GM19193 (cell line): ENCODE data around the gene LMAN1L.

Experiments used
- POLR2A ChIP-seq: IDR thresholded peaks from 4 replicates; pipeline ENCODE4 v1.6.1; 2011; ENCODE audit not compliant: insufficient read depth, insufficient read length; ENCODE audit errors: extremely low read depth

Gene LMAN1L

DNA sequence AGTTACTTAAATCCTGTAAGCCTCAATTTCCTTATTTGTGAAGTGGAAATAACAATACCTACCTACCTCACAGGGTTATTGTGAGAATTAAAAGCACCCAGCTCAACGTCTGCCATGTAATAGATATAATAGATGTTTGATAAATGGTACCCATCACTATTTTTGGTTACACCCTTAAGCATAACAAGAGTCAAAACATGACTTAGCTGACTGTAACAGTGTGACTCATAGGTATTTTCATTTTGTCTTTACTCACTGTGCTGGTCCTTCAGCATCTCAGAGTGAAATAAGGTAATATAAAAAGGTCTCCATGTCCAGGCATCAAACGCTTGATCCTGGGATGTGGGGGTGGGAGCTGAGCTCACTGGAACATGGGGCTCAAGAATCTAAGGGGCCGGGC lies 16.9 kb downstream of the LMAN1L start:
- no peak for TF ChIP-seq POLR2A

DNA sequence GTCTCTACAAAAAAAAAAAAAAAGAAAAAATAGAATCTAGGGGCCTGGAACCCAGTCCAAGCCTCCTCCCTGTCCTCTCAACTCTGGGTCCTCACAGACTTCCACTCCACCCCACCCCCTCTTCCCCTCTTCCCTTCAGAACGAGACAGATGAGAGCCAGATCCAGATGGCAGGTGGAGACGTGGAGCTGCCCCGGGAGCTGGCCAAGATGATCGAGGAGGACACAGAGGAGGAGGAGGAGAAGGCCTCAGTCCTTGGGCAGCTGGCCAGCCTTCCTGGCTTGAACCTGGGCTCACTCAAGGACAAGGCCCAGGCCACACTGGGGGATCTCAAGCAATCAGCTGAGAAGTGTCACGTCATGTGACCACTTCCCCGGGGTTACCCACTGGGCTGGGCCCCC lies 17.4 kb downstream of the LMAN1L start:
- no peak for TF ChIP-seq POLR2A

DNA sequence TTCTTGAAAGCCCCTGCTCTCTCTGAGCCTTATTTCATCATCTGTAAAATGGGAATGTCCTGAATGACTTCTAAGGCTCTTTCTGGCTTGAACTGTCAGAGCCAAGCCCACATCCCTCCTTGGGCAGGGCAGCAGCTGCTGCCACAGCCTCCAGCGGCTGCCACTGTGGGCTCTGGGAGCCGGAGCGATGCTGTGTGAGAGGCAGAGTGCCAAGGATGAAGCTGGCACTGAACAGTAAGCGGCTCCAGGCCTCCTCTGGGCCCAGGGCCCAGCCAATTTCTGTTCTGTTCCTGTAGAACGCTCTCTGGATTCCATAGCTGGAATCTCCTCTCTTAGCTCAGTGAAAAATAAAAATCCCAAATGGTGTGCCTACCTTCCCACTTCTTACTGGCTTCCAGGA lies 18.2 kb downstream of the LMAN1L start:
- TF ChIP-seq POLR2A, result no peak

DNA sequence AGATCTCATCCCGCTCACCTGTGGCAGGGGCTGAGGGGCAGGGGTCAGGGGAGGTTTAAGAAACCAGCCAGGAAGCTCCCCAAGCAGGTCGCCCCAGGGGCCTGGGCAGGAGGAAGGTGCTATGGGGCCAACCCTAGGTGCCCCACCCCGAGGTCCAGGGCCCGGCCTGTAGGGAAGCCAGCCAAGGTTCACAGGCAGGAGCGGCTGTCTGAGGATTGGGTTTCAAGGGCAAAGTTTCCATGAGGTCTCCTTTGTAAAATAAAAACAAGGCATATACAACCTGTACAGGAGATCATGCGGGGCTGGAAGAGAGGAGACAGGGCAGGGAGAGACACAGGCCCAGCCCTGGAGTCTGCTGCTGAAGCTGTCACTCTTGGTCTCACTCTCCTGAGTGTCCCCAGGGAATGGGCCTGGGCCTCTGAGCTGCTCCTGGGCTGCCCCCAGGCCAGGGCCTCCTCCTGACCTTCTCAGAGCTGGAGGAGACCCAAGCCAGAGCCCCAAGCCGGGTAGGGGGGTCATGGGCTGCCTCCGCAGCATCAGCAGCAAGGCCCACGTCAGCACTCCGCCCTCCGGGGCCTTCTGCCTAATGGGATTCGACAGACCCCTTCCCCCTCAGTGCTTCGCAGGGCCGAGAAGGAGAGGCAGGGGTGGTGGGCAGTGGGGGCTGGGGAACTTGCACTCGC lies 19.3 kb downstream of the LMAN1L start:
- no peak for TF ChIP-seq POLR2A

DNA sequence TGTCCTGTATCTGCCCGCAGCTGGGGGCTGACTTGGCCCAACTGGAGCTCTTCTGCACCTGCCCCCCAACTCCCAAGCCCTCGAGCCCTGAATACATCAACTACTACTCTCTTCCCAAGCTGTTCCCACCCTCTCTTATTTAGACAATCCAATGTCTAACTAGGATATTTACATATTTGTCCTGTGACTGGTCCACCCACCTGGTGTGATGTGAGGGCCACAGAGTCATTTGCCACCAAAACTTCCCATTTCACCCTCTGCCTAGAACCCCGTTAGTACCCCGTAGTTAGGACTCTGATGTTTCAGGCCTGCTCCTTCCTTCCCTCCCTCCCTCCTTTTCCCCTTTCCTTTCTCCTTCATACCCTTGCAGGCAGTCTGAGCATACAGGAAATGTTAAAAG lies 20.2 kb downstream of the LMAN1L start:
- TF ChIP-seq POLR2A, result no peak

DNA sequence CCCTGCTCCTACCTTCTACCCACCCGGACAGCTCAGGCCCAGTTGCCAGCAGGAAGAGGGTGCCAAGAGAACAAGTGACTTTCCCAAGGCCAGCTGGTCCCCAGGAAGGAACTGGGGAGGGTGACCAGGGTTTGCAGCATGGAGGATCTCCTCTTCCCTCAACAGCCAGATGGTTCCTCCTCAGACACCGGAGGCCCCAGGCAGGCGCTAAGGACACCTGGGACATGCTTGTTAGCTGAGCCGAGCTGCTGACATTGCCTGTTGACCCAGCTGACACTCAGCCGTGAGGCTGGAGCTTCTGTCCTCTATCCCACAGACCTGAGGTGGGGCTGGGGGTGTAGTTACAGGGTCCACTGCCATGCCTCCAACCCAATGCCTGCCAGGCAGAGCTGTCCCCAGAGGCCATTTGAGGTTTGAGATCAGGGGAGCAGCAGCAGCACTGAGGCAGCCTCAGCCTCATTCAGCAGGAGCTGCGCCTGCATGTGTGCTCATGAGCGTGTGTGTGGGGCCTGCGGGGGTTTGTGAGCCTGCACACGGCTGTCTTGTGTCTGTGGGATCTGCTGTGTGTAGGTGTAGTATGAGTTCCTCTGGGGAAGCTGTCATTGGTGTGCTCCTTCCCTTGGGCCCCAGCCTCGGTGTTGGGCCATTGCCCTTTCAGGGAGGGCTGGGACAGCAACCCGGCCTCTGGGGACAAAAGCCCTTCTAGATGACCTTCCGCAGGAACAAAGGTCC lies 20.9 kb downstream of the LMAN1L start:
- TF ChIP-seq POLR2A, result no peak

DNA sequence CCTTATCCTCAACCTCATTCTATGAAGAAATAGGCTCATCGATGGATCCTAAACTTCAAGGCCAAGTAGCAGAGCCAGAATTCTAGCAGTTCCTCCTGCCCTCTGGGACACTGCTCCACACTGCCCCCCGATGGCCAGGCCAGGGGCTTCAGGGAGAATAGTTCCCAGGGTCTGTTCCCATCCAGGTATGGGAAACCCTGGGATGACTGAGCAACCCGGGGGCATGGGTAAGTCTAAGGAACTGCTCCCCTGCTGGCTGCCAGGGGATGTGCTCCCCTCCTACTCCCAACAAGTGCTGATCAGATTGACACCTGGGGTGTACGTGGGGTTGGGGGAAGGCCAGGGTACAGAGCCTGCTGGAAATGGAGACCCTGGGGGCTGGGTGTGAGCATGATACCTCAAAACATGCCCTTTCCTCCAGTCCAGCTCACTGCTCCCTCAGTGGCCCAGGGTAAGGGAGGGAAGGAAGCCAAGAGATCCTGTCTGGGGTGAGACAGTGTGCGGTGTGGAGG lies 22.7 kb downstream of the LMAN1L start:
- TF ChIP-seq POLR2A, result no peak

DNA sequence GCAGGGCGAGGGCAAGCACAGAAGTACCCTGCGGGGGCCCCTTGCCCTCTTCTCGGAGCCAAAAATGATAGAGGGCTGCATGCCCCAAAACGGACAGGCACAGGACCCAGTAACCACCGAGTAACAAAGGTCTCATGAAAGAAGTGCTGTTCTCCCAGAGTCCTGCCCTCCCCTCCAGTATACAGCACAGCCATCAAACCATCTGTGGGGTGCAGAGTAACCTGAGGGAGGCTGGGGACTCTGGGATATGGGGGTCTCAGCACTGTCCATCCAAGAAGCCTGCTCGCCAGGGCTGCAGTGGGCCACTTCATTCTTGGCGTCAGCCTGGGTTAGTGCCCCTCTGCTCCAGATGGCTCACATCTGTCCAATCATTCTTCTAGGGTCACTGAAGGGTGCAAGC lies 24.2 kb downstream of the LMAN1L start:
- TF ChIP-seq POLR2A, result no peak

DNA sequence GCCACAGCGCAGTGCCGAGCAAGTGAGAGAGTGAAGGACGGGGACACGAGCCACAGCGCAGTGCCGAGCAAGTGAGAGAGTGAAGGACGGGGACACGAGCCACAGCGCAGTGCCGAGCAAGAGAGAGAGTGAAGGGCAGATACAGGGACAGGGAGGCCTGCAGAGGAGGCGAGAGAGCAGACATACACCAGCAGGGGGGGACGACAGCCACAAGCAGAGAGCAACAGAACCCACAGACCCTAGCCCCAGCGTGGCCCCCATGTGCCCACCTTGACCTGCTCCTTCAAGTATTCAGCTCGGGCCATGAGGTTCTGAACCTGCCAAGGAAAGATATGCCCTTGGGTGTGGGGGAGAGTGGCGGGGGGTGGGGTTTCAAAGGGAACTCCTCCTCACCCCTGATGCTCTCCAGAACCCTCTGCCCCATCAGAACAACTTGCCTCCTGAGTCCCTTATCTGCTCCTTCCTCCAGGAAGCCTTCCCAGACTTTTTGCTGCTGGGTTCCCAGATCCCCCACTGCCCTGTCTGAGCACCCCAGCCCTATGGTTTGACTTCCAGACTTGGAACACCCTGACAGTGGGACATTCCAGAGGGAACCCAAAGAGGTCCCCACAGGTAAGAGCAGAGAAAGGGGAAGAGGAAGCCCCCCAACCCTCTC lies 25.0 kb downstream of the LMAN1L start:
- TF ChIP-seq POLR2A, result no peak

DNA sequence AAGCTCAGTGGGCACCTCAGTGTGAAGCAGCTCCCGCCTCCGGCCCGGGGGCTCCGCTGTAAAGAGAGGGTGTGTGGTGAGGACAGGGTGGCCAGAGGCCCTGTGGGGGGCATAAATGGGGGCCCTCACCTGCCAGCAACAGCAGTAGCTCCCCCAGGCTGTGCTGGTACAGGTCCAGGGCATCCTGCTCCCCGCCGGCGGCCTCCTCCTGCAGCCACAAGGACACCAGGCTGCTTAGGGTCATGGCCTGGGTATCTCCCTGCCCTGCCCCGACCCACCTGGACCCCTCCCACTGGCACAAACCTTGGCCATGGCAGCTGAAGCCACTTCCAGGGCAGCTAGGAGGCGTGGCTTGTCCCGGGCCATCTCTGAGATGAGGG lies 25.5 kb downstream of the LMAN1L start:
- TF ChIP-seq POLR2A, result no peak

DNA sequence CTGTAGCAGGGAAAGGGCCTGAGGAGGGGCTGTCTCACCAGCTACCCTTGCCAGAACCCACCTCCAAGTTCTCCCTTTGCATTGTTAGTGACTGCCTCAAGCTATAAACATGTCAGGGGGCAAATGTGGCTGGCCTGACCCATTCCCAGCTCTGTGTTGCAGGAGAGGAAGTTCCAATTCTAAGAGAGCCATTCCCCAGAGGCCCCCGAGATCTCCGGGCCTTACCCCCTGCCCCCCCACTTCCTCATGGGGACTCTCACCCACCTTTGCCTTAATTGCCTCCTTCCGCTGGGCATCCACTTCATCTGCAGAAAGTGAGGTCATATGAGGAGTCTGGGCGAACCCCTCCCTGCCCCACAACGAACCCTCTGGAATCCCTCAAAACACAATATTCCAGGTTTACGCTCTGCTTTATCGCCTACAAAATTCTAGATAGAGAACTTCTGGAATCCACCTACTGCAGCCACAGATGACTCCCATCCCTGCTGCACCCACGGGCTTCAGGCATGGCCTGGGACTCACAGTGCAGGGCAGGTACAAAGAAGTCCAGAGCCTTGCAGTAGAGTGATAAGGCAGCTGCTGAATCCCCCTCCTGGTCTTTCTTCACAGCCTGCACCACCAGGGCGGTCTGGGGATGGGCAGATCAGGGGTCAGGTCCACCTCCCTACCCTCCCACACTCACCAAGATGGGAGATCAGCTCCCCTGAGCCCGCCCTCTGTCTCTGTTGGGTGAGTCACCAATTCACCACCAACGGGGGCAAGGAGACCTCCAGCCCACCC lies 26.3 kb downstream of the LMAN1L start:
- TF ChIP-seq POLR2A, result no peak

DNA sequence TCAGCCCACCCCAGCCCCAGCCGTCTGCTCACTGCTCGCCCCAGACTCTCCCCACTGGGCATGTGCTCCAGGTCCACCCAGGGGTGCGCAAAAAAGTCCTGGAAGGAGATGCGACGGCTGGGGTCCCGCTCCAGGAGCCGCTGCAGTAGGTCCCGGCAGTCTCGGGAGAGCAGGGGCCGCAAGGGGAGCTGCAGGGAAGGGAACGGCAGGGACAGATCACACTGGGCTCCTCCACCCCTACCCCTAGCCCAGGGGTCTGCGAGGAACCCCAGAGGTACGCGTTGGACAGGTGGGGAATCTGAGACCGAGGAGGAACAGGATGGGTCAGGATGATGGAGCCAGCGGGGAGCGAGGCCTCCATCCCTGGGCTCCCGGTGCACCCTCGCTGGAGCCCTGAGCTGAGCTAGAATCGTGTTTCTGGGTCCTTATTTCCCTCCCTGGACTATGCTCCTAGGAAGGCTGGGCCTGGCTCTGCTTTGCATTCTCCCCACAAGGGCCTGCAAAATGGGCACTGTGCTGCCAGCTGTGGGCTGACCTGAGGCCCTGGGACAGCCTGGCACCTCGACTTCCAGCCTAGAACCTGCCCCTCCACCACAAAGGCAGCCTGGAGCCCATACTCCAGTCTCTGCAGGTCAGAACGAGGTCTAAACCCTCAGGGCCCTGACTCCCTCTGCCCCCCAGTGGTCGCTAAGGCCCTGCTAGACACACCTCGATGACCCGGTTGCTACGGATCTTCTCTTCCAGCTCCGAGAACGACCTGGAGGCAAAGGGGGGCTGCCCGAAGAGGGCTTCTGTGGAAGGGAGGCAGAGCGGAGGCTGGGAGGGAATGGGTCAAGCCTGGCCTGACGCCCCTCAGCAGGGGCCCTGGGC lies 27.1 kb downstream of the LMAN1L start:
- no peak for TF ChIP-seq POLR2A

DNA sequence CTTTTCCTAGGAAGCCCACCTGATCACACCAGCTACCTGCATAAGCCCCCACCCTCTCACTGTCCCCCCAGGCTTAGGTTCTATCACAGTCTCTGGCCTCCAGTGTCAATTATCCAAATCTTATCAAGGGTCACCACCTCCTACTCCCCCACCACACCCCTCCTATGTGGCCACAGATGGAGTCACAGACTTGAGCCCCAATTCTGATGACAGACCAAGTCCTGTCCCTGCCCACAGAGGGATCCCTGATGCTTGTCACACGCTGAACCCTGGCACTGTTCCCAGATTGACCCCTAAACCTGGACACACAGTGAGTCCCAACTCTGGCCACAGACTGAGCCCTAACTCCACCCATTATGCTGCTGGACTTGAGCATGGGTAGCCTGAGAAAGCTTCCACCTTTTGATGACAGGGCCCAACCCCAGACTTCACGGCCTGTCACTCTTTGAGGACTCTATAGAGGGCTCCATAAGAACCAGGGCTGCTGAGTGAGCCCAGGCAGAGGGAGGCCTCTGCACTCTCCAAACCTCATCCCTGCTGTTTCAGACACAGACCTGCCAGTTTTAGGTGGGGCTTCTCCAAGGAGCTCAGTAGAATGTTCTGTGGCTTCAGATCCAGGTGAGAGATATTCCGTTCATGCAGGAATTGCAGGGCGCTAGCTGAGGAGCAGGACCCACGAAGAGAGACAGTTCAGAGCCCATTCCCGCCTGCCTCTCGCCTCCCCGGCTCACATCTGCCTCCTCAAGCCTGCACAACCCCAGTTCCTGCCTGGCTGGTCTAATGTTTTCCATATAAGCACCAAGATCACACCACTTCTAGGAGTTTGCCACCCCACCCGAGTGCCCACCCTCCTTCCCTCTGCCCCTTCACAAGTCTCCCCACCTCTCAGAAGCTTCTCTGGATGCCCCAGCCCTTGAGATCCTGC lies 28.5 kb downstream of the LMAN1L start:
- TF ChIP-seq POLR2A, result no peak
